Urothelium cell line (cell line): ENCODE results near the gene ANO2.

ENCODE experiments used
- DNase-seq: peaks from one replicate; pipeline ENCODE4 v3.0.0; 2011; ENCODE audit warnings: low spot score, mixed read lengths
- FAIRE-seq: peaks from 2 replicates; lab custom pipeline; 2011; peaks lifted over from hg19 to GRCh38; lab: Jason Lieb, UNC

The ANO2 gene

GRCh38 chr12:5590316-5590715, 354.7 kb downstream of the ANO2 start:
- DNase-seq: no peak
- no peak for FAIRE-seq

- DNase-seq (no peak), FAIRE-seq (no peak)
These were observed 356.0 kb downstream of the ANO2 start for GRCh38 chr12:5589054-5589453.

- DNase-seq: no peak
- FAIRE-seq: no peak
These were observed 356.5 kb downstream of the ANO2 start for GRCh38 chr12:5588591-5588990.

- FAIRE-seq: peak; percentile 50
These were observed 356.9 kb downstream of the ANO2 start for GRCh38 chr12:5588176-5588575.

GRCh38 chr12:5587711-5588121, 357.3 kb downstream of the ANO2 start:
- no peak for FAIRE-seq
- no peak for DNase-seq

More at GRCh38 chr12:5588176-5588575, 356.9 kb downstream of the ANO2 start:
- DNase-seq: no peak

- peak; percentile 71 for DNase-seq
- peak; percentile 67 for FAIRE-seq
These were observed 358.9 kb downstream of the ANO2 start for GRCh38 chr12:5586201-5586600.

GRCh38 chr12:5585178-5585577, 359.9 kb downstream of the ANO2 start:
- DNase-seq (no peak), FAIRE-seq (no peak)

GRCh38 chr12:5584412-5585175, 360.5 kb downstream of the ANO2 start:
- DNase-seq (no peak), FAIRE-seq (peak; percentile 63)

- FAIRE-seq (no peak), DNase-seq (no peak)
These were observed 362.5 kb downstream of the ANO2 start for GRCh38 chr12:5582541-5582940.

- DNase-seq: no peak
- no peak for FAIRE-seq
These were observed 363.0 kb downstream of the ANO2 start for GRCh38 chr12:5582018-5582417.

- FAIRE-seq: no peak
- DNase-seq: no peak
These were observed 363.4 kb downstream of the ANO2 start for GRCh38 chr12:5581616-5582015.

- FAIRE-seq (no peak), DNase-seq (no peak)
These were observed 364.0 kb downstream of the ANO2 start for GRCh38 chr12:5581019-5581418.

GRCh38 chr12:5578775-5579174, 366.3 kb downstream of the ANO2 start:
- no peak for DNase-seq
- no peak for FAIRE-seq

- DNase-seq (no peak), FAIRE-seq (no peak)
These were observed 367.3 kb downstream of the ANO2 start for GRCh38 chr12:5577741-5578140.

- FAIRE-seq (no peak), DNase-seq (no peak)
These were observed 367.8 kb downstream of the ANO2 start for GRCh38 chr12:5577211-5577612.

GRCh38 chr12:5575987-5576386, 369.1 kb downstream of the ANO2 start:
- no peak for DNase-seq
- no peak for FAIRE-seq

GRCh38 chr12:5575232-5575631, 369.8 kb downstream of the ANO2 start:
- DNase-seq (no peak), FAIRE-seq (peak; percentile 83)

GRCh38 chr12:5573390-5573789, 371.7 kb downstream of the ANO2 start:
- FAIRE-seq: no peak
- no peak for DNase-seq

GRCh38 chr12:5571115-5571514, 373.9 kb downstream of the ANO2 start:
- DNase-seq (no peak), FAIRE-seq (peak; percentile 20)

- FAIRE-seq (no peak), DNase-seq (no peak)
These were observed 374.6 kb downstream of the ANO2 start for GRCh38 chr12:5570416-5570815.

GRCh38 chr12:5568325-5568981, 376.6 kb downstream of the ANO2 start:
- FAIRE-seq: peak; percentile 20
- DNase-seq: no peak

GRCh38 chr12:5567016-5567725, 377.9 kb downstream of the ANO2 start:
- peak; percentile 94 for FAIRE-seq
- no peak for DNase-seq
